Chondrocyte (in vitro differentiated cells): ENCODE data around the gene FARP1. TPM values are rescaled to one million over a fixed set of nuclear protein-coding genes. Genes with fewer than 3 reads are reported as not detected.

Experiments used
- DNase-seq: peaks from one replicate; pipeline ENCODE4 v3.0.0; 2021; ENCODE audit warnings: mixed read lengths, low spot score
- H3K27ac Mint-ChIP-seq: one replicate; pipeline ENCODE4 v1.8.0; 2021; ENCODE audit warnings: mild to moderate bottlenecking, moderate library complexity, mixed read lengths; ENCODE audit not compliant: unreplicated experiment
- H3K27me3 Mint-ChIP-seq: 2 replicates; pipeline ENCODE4 v1.8.0; 2021; ENCODE audit warnings: low read depth, mixed read lengths
- H3K36me3 Mint-ChIP-seq: 2 replicates; pipeline ENCODE4 v1.8.0; 2021; ENCODE audit warnings: low read depth, mixed read lengths
- H3K4me1 Mint-ChIP-seq: 2 replicates; pipeline ENCODE4 v1.8.0; 2021; ENCODE audit warnings: low read depth, mild to moderate bottlenecking, mixed read lengths
- H3K4me3 Mint-ChIP-seq: one replicate; pipeline ENCODE4 v1.8.0; 2021; ENCODE audit warnings: mild to moderate bottlenecking, moderate library complexity, mixed read lengths; ENCODE audit not compliant: unreplicated experiment
- H3K9me3 Mint-ChIP-seq: 2 replicates; pipeline ENCODE4 v1.8.0; 2021; ENCODE audit warnings: low read depth, mixed read lengths
- CTCF ChIP-seq: fragments of 200-600 bp; sonication (generic); IDR thresholded peaks from 2 replicates; pipeline ENCODE4 v1.5.0; 2021; ENCODE audit warnings: antibody characterized with exemption, mild to moderate bottlenecking, moderate library complexity
- total RNA-seq: library from RNA; stranded (reverse); gene quantifications from 3 replicates; pipeline ENCODE4 v1.2.1, GENCODE V29; 2021

FARP1 gene
- total RNA-seq, 1 donor from 2014 or later, result 331 TPM

- no peaks in the 10 kb centered on the region for H3K27me3 Mint-ChIP-seq
- no peak for DNase-seq
Observed at GRCh38 chr13:98393873-98394272, 251.0 kb downstream of the FARP1 start.

GRCh38 chr13:98394820-98395510, 252.1 kb downstream of the FARP1 start:
- peak overlapping the region; percentile 27 for H3K27ac Mint-ChIP-seq
- no peaks in the 10 kb centered on the region for H3K27me3 Mint-ChIP-seq
- peaks cover 35% of the 10 kb centered on the region for H3K36me3 Mint-ChIP-seq
- no peaks in the 10 kb centered on the region for H3K9me3 Mint-ChIP-seq
- TF ChIP-seq CTCF, result no peak
- DNase-seq, result no peak
- peaks cover 13% of the 10 kb centered on the region for H3K4me1 Mint-ChIP-seq
- H3K4me3 Mint-ChIP-seq, result no peak overlapping the region

More at GRCh38 chr13:98393873-98394272, 251.0 kb downstream of the FARP1 start:
- Mint-ChIP-seq H3K9me3 (no peaks in the 10 kb centered on the region), H3K36me3 (peaks cover 37% of the 10 kb centered on the region), H3K4me3 (no peak overlapping the region), H3K27ac (no peak overlapping the region), H3K4me1 (peaks cover 14% of the 10 kb centered on the region)
- no peak for TF ChIP-seq CTCF

- H3K9me3 Mint-ChIP-seq, result no peaks in the 10 kb centered on the region
- no peak for TF ChIP-seq CTCF
- DNase-seq, result no peak
- H3K27me3 Mint-ChIP-seq, result no peaks in the 10 kb centered on the region
- no peak overlapping the region for H3K27ac Mint-ChIP-seq
- peaks cover 14% of the 10 kb centered on the region for H3K4me1 Mint-ChIP-seq
- H3K36me3 Mint-ChIP-seq, result peaks cover 27% of the 10 kb centered on the region
- H3K4me3 Mint-ChIP-seq, result no peak overlapping the region
Observed at GRCh38 chr13:98396071-98396710, 253.3 kb downstream of the FARP1 start.

GRCh38 chr13:98397221-98397620, 254.3 kb downstream of the FARP1 start:
- no peaks in the 10 kb centered on the region for H3K27me3 Mint-ChIP-seq
- H3K9me3 Mint-ChIP-seq, result no peaks in the 10 kb centered on the region
- DNase-seq, result no peak
- no peak overlapping the region for H3K4me3 Mint-ChIP-seq
- H3K4me1 Mint-ChIP-seq, result peaks cover 14% of the 10 kb centered on the region
- peak overlapping the region; percentile 39 for H3K27ac Mint-ChIP-seq
- TF ChIP-seq CTCF, result peak; percentile 75
- H3K36me3 Mint-ChIP-seq, result peaks cover 31% of the 10 kb centered on the region

- Mint-ChIP-seq H3K9me3 (no peaks in the 10 kb centered on the region), H3K36me3 (peaks cover 26% of the 10 kb centered on the region), H3K27ac (no peak overlapping the region), H3K4me1 (peaks cover 14% of the 10 kb centered on the region), H3K27me3 (no peaks in the 10 kb centered on the region), H3K4me3 (no peak overlapping the region)
- no peak for DNase-seq
- no peak for TF ChIP-seq CTCF
Observed at GRCh38 chr13:98397861-98398260, 255.0 kb downstream of the FARP1 start.
